GM12891 (cell line): ENCODE results near the gene URM1.
"Not testable (repeated sequence)": the region's sequence is repeated elsewhere in the genome, so short reads cannot be mapped to it uniquely, and the experiment has no call there.

Source experiments
- DNase-seq: peaks from one replicate; pipeline ENCODE4 v3.0.0; 2011; ENCODE audit warnings: low spot score; ENCODE audit not compliant: insufficient read length
- FAIRE-seq: peaks from 2 replicates; lab custom pipeline; 2011; peaks lifted over from hg19 to GRCh38; lab: Jason Lieb, UNC
- PAX5 ChIP-seq: IDR thresholded peaks from 2 replicates; pipeline ENCODE4 v1.6.1; 2011; ENCODE audit warnings: low read length, moderate library complexity, mild to moderate bottlenecking; ENCODE audit not compliant: insufficient read depth, severe bottlenecking
- POLR2A ChIP-seq: IDR thresholded peaks from 2 replicates; pipeline ENCODE4 v1.6.1; 2011; ENCODE audit warnings: low read depth, low read length, control low read depth
- POLR2AphosphoS5 ChIP-seq: IDR thresholded peaks from 2 replicates; pipeline ENCODE4 v1.6.1; 2011; ENCODE audit warnings: low read depth, low read length, control low read depth
- POU2F2 ChIP-seq: IDR thresholded peaks from 2 replicates; pipeline ENCODE4 v1.6.1; 2011; ENCODE audit warnings: low read depth, mild to moderate bottlenecking, control low read depth, low read length, moderate library complexity
- SPI1 ChIP-seq: IDR thresholded peaks from 2 replicates; pipeline ENCODE4 v1.6.1; 2011; ENCODE audit warnings: low read depth, low read length, control low read depth
- TAF1 ChIP-seq: IDR thresholded peaks from 2 replicates; pipeline ENCODE4 v1.6.1; 2011; ENCODE audit warnings: low read depth, low read length, control low read depth

The URM1 gene

GRCh38 chr9:128335914-128336313 is 35.3 kb upstream of the URM1 start:
- no peak for DNase-seq
- FAIRE-seq, result no peak
- TF ChIP-seq TAF1, result no peak
- TF ChIP-seq PAX5, result no peak
- no peak for TF ChIP-seq POU2F2
- TF ChIP-seq SPI1, result no peak
- TF ChIP-seq POLR2A, result no peak
- TF ChIP-seq POLR2AphosphoS5, result no peak

GRCh38 chr9:128337936-128338335 is 33.2 kb upstream of the URM1 start:
- no peak for TF ChIP-seq SPI1
- TF ChIP-seq PAX5, result no peak
- TF ChIP-seq POLR2AphosphoS5, result no peak
- no peak for TF ChIP-seq POLR2A
- no peak for DNase-seq
- no peak for FAIRE-seq

GRCh38 chr9:128338852-128339614 is 32.1 kb upstream of the URM1 start:
- not testable (repeated sequence) for FAIRE-seq, DNase-seq

GRCh38 chr9:128339761-128340690 is 31.1 kb upstream of the URM1 start, which contains the start of gene SLC27A4:
Gene SLC27A4, plus strand, starts transcription at chr9:128340527. Its CDS starts 2,606 bp downstream, at chr9:128343133.
- peak; percentile 95 for DNase-seq
- FAIRE-seq, result peak; percentile 91
- TF ChIP-seq TAF1 (no peak), POLR2A (no peak), PAX5 (no peak), SPI1 (no peak), POU2F2 (no peak), POLR2AphosphoS5 (no peak)

- DNase-seq, result no peak
- no peak for TF ChIP-seq POLR2A
- no peak for TF ChIP-seq POU2F2
- no peak for TF ChIP-seq POLR2AphosphoS5
- no peak for TF ChIP-seq TAF1
- TF ChIP-seq SPI1, result no peak
- no peak for TF ChIP-seq PAX5
- FAIRE-seq, result no peak
Observed at GRCh38 chr9:128340691-128341434, 30.3 kb upstream of the URM1 start.

- no peak for FAIRE-seq
- TF ChIP-seq SPI1 (no peak), TAF1 (no peak)
- DNase-seq, result peak; percentile 85
Observed at GRCh38 chr9:128341435-128341849, 29.7 kb upstream of the URM1 start.

- FAIRE-seq, result no peak
- TF ChIP-seq POLR2A (no peak), TAF1 (no peak), POU2F2 (no peak), POLR2AphosphoS5 (no peak), SPI1 (no peak), PAX5 (no peak)
- DNase-seq, result no peak
Observed at GRCh38 chr9:128342971-128343680, 28.0 kb upstream of the URM1 start.

GRCh38 chr9:128343855-128344254 is 27.3 kb upstream of the URM1 start:
- FAIRE-seq (no peak), DNase-seq (no peak)
- TF ChIP-seq POLR2A (no peak), TAF1 (no peak), POLR2AphosphoS5 (no peak), PAX5 (no peak), POU2F2 (no peak), SPI1 (no peak)
